Measurements from ENCODE around the gene TGFBRAP1.

The TGFBRAP1 gene

DNA sequence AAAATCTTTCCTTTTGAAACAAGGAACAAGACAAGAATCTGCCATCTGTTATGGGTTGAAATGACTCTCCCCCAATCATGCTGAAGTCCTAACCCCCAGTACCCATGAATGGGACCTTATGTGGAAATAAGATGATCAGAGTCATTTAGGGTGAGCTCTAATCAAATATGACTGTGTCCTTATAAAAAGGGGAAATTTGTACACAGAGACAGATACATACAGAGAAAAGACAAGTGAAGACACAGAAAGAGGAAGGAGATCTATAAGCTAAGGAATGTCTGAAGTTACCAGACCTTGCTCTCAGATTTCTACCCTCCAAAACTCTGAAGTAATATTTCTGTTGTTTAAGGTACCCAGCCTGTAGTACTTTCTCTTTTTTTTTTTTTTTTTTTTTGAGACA is 15.7 kb downstream of the TGFBRAP1 start:
- no peak for DNase-seq

- DNase-seq = no peak
These were observed 20.4 kb downstream of the TGFBRAP1 start for GRCh38 chr2:105309147-105309545.

- DNase-seq = no peak
These were observed 21.0 kb downstream of the TGFBRAP1 start for GRCh38 chr2:105308382-105309146.

GRCh38 chr2:105307962-105308361 is 21.6 kb downstream of the TGFBRAP1 start:
- no peak for DNase-seq

GRCh38 chr2:105307550-105307949 is 22.0 kb downstream of the TGFBRAP1 start:
- no peak for DNase-seq

- DNase-seq = no peak
These were observed 22.4 kb downstream of the TGFBRAP1 start for GRCh38 chr2:105307146-105307545.

- DNase-seq = no peak
These were observed 27.9 kb downstream of the TGFBRAP1 start for GRCh38 chr2:105301646-105302045.

DNA sequence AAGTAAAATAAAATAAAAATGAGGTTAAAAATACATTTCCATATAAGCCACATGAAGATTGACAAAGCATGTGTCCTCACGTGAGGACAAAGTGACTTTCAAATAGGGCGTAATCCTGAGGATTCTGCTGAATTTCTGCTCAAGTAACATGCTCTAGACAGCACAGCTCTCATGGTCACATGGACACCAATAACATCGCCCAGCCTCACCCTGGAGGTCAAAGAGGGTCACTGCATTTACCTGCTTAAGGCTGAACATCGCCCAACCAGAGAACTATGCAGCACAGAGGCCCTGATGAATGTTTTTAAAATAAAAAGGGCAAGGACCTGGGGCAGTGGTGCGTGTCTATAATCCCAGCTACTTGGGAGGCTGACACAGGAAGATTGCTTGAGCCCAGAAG is 30.2 kb downstream of the TGFBRAP1 start:
- DNase-seq = no peak

DNA sequence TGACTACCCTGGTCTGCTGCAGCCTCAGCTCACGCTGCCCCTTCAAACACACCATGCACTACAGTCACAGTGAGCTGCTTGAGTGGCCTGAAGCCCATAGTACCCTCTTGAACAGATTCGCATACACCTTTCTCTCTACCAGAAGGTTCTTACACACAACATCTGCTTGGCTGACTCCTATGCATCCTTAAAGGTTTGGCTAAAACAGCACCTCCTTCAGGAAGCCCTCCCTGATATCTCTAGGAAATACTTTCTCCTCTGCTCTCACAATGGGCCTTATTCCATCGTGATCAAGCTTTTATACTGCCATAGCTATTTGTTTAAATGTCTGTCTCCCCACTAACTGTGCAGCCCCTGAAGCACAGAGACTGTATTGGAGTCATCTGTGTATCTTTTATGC is 31.5 kb downstream of the TGFBRAP1 start:
- no peak for DNase-seq

DNA sequence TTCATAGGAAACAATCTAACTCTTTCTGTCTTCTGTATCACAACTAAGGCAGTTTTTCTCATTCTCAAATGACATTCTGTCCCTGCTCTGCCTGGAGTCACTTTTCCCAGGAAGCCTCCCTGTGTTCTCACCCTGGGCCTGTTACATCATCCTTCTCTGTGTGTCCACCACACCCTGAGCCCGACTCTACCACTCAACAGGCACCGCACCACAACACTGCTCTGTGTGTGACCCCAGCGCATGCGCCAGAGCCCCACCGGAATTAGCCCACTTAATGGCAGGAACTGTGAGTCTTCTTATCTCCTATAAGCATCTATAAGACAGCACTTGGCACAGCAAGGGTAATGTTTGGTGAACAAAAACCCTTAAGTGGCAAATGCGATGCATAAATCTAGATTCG is 32.3 kb downstream of the TGFBRAP1 start:
- DNase-seq = no peak

GRCh38 chr2:105296017-105296611 is 33.4 kb downstream of the TGFBRAP1 start:
- no peak for DNase-seq

- peak; percentile 9 for DNase-seq
These were observed 34.6 kb downstream of the TGFBRAP1 start for GRCh38 chr2:105294844-105295481.

DNA sequence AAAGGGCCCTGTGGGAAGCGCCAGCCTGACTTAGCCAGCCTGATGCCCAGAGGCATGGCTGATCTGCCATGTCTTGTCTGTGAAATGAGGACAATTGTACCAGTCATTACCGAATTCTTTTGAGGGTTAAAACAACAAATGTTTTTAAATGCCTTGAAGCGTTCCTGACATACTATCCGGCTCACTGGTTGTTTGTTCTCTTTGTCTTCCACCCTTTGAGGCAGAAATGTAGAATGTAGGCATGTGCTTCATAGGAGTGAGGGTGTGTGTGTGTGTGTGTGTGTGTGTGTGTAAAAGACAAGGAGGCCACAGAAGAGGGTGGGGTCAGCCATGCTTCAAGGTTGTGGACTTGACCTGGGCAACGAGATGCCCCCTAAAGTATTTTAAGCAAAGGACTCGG is 35.5 kb downstream of the TGFBRAP1 start:
- no peak for DNase-seq

GRCh38 chr2:105291981-105292380 is 37.6 kb downstream of the TGFBRAP1 start:
- no peak for DNase-seq

GRCh38 chr2:105290981-105291660 is 38.4 kb downstream of the TGFBRAP1 start:
- no peak for DNase-seq

DNA sequence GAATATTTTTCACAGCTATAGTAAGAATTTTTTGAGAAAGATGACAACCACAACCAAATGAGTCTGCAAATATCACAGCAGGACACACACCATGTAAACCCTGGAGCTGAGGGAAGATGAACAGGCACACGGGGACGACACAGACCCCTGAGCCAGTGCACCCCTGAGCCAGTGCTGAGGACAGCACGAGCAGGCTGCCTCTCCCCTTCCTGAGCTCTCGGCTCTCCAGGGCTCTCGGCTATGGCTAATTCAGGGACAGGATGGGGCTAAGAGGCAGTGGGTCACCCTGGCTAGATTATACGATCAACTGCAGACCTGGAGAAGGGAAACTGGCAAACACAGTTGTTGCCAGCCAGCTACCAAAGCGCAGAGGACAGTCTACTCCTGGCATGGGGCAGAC is 41.4 kb downstream of the TGFBRAP1 start:
- DNase-seq = no peak

- DNase-seq = no peak
These were observed 41.8 kb downstream of the TGFBRAP1 start for GRCh38 chr2:105287692-105288091.

DNA sequence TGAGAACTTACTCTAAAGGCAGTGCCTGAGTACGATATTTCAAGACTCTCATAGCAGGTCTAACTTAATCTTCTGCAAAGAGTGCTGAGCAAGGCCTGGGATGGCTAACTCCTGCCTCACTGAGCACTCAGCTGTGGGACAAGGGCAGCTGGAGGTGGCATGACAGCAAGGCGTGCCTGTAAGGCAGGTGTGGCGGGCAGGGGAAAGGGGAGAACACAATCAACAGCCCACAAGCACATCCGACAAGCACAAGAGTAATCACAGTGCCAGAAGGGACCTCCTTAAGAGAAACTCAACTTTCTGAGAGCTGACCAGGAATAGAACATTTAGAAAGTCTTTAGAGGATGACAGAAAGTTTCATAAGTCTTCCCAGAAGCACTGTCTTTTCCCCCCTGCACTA is 46.0 kb downstream of the TGFBRAP1 start:
- no peak for DNase-seq

DNA sequence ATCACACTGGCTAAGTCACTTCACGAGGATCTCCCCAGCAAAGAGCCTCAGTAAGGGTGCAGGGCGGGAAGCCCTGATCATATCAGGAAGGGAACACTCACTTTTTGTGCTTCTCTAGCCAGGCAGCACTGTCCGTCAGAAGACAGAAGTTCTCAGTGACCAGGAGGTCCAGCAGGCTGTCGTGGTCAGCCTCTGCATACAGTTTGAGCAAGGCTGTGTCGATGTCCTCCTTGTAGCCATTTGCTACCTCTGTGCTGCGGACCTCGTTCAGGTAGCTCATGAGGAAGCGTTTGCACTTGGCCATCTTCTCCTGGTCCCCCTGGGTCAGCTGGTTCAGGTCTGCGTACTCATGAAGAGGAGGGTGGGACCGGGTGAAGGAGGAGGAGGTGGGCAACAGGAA is 49.3 kb downstream of the TGFBRAP1 start:
- no peak for DNase-seq

DNA sequence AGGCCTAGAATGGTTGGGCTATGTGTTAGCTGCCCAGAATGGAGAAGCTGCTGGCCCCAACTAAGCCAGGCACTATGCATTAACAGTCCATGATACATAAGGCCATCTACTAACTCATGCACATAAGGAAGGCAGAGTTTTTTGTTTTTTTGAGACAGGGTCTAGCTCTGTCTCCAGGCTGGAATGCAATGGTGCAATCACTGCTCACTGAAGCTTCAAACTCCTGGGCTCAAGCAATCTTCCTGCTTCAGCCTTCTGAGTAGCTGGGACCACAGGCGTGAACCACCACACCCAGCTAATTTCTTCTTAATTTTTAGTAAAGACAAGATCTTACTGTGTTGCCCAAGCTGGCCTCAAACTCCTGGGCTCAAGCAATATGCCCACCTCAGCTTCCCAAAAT is 50.4 kb downstream of the TGFBRAP1 start:
- no peak for DNase-seq

GRCh38 chr2:105278654-105279053 is 50.9 kb downstream of the TGFBRAP1 start:
- DNase-seq = no peak

- no peak for DNase-seq
These were observed 55.5 kb downstream of the TGFBRAP1 start for GRCh38 chr2:105274046-105274445.

DNA sequence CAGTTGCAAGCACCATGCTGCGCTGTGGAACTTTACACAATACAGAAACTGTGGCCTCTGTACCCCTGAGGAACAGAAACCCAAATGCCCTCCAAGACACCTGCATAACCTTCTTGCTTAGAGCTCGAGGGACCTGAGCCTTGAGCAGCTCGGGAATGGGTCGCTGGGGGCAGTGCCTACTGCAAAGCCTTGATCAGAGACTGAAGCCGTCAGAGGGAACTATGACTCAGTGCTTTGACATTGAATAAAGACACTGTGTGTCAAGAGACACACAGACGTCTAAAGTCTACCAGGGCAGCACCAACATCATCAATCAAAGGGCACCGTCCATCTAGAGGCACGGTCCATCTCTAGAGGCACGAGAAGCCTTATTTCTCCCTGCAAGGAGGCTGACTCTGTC is 57.4 kb downstream of the TGFBRAP1 start:
- no peak for DNase-seq

Data from NCI-H2107 (cell line).